ENCODE results near the gene VAMP4. TPM values are rescaled to one million over a fixed set of nuclear protein-coding genes. Genes with fewer than 3 reads are reported as not detected.

VAMP4 gene
- polyA plus RNA-seq, 1 of the 3 experiments (the other 2 are of a cell fraction), result 2.5 TPM

DNA sequence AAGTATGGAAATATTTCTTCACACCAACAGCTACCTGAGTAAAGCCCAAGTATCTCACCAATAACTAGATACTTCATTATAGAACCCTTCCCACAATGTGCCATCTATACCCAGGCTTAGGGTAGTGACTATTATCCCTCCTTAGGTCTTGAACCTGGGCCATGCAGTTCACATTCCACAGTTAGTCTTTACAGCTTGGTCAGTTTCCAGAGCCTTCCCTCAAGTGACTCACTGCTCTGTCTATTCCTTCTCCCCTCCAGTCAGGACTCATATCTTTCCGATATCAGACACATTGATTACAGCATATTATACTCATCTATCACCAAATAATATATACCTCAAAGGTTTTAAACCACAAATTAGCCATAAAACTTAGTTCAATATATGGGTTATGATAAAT, 23.6 kb downstream of the VAMP4 start:
- ChIA-PET CTCF (interaction anchor here (0.6 to 4.5 kb wide), 3 partner anchors 51 to 74 kb away, joined by 3 to 63 read pairs (median 3); partner anchors contain the start of gene METTL13), POLR2A (no interaction called here)
- Histone ChIP-seq H3K4me3 (ENCODE audit: low read depth in 2 of 2, low read length in 1 of 2) (no peak overlapping the region), H3K27me3 (ENCODE audit: insufficient read depth) (no peaks in the 10 kb centered on the region), H3K4me1 (ENCODE audit: control insufficient read depth in 1 of 2, insufficient read depth in 2 of 2, low read depth in 1 of 2, low read length in 1 of 2) (no peaks in the 10 kb centered on the region), H3K9me3 (0 out of 2 replicates have a peak, but pooled peaks cover 5% of the 10 kb centered on the region), H3K9ac (no peak overlapping the region), H3K36me3 (replicated peaks in 1 of 2; ENCODE audit: control insufficient read depth in 1 of 2, insufficient read depth in 2 of 2, low read length in 1 of 2) (peaks cover 5 to 7% of the 10 kb centered on the region in 2 experiments), H3K4me2 (no peak overlapping the region), H3K9me2 (no peaks in the 10 kb centered on the region), H3K27ac (ENCODE audit: low read depth in 2 of 2, low read length in 1 of 2) (no peak overlapping the region), H3K79me2 (ENCODE audit: insufficient read depth) (no peaks in the 10 kb centered on the region; the same call in 1 of the 2 replicates), H2AFZ (ENCODE audit: low read depth) (no peak overlapping the region), H4K20me1 (ENCODE audit: insufficient read depth) (no peaks in the 10 kb centered on the region), H3F3A (replicated peaks; ENCODE audit: insufficient read depth) (no peaks in the 10 kb centered on the region)
- no peak for DNase-seq
- no peak for TF ChIP-seq NFIC (IDR thresholded peaks at IDR 0.05; ENCODE audit: borderline replicate concordance)
- TF ChIP-seq GATA2 (CRISPR knock-in tag; IDR thresholded peaks at IDR 0.05), result no peak
- TF ChIP-seq MEF2A (IDR thresholded peaks at IDR 0.05; ENCODE audit: borderline replicate concordance, low read depth), result no peak
- no peak for TF ChIP-seq JUND (IDR thresholded peaks at IDR 0.05)
- TF ChIP-seq, protein P1, sequence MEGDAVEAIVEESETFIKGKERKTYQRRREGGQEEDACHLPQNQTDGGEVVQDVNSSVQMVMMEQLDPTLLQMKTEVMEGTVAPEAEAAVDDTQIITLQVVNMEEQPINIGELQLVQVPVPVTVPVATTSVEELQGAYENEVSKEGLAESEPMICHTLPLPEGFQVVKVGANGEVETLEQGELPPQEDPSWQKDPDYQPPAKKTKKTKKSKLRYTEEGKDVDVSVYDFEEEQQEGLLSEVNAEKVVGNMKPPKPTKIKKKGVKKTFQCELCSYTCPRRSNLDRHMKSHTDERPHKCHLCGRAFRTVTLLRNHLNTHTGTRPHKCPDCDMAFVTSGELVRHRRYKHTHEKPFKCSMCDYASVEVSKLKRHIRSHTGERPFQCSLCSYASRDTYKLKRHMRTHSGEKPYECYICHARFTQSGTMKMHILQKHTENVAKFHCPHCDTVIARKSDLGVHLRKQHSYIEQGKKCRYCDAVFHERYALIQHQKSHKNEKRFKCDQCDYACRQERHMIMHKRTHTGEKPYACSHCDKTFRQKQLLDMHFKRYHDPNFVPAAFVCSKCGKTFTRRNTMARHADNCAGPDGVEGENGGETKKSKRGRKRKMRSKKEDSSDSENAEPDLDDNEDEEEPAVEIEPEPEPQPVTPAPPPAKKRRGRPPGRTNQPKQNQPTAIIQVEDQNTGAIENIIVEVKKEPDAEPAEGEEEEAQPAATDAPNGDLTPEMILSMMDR (IDR thresholded peaks at IDR 0.05), result no peak
- TF ChIP-seq RFX5 (IDR thresholded peaks at IDR 0.05; ENCODE audit: low read length), result no peak
- TF ChIP-seq, protein P2, sequence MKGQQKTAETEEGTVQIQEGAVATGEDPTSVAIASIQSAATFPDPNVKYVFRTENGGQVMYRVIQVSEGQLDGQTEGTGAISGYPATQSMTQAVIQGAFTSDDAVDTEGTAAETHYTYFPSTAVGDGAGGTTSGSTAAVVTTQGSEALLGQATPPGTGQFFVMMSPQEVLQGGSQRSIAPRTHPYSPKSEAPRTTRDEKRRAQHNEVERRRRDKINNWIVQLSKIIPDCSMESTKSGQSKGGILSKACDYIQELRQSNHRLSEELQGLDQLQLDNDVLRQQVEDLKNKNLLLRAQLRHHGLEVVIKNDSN (IDR thresholded peaks at IDR 0.05; ENCODE audit: borderline replicate concordance, low read depth), result no peak
- TF ChIP-seq, protein P3, sequence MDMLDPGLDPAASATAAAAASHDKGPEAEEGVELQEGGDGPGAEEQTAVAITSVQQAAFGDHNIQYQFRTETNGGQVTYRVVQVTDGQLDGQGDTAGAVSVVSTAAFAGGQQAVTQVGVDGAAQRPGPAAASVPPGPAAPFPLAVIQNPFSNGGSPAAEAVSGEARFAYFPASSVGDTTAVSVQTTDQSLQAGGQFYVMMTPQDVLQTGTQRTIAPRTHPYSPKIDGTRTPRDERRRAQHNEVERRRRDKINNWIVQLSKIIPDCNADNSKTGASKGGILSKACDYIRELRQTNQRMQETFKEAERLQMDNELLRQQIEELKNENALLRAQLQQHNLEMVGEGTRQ (IDR thresholded peaks at IDR 0.05; ENCODE audit: borderline replicate concordance, low read depth, low read length), result no peak
- TF ChIP-seq EP300 (IDR thresholded peaks at IDR 0.05; ENCODE audit: borderline replicate concordance in 1 of 2, low read depth in 1 of 2, low read length in 1 of 2), result no peak
- TF ChIP-seq RXRA (IDR thresholded peaks at IDR 0.05; ENCODE audit: borderline replicate concordance, low read depth), result no peak
- 93% methylated on average over 1 of the region's 1 CpG for WGBS (ENCODE audit: low lambda C conversion rate)

DNA sequence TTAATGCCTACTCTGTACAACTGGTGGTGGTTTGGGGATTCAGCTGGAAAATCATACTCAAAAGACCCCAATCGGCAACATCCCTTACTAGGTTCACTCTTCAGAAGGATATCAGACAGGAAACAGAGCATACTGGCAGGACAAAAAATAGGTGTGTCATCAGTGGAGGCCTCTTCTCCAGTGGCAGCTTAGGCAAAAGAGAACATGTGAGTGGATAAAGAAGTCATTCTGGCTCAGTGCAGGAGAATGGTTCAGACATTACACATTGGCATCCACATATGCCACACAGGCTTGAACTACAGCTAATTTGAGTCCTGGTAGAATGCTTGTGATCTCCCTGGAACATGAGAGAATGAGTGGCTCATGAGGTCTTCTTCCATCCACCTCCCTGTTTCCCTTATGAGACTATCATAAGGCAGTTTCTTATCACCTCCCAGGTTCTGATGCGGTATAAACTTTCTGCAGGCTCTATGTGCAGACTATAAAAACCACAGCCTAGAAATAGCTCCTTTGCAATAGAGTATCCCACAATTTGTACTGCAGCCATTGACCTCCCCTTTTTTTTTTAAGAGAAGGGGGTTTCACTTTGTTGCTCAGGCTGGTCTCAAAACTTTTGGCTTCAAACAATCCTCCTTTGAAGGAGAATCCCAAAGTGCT, 24.7 kb downstream of the VAMP4 start:
- no peaks in the 10 kb centered on the region for H3K27me3 ChIP-seq (ENCODE audit: insufficient read depth)
- ChIA-PET POLR2A (no interaction called here), CTCF (interaction anchor here (1.0 to 4.5 kb wide), 4 partner anchors 13 to 232 kb away, joined by 3 to 63 read pairs (median 10); partner anchors contain the start of gene PRRC2C)
- no peak overlapping the region for H3K27ac ChIP-seq (ENCODE audit: low read depth in 2 of 2, low read length in 1 of 2)
- no peak for DNase-seq
- no peaks in the 10 kb centered on the region for H3K9me3 ChIP-seq
- no peak overlapping the region for H3K4me3 ChIP-seq (ENCODE audit: low read depth in 2 of 2, low read length in 1 of 2)
- no peak overlapping the region for H2AFZ ChIP-seq (ENCODE audit: low read depth)
- H3K9ac ChIP-seq, result no peak overlapping the region
- TF ChIP-seq TEAD4 (IDR thresholded peaks at IDR 0.05; ENCODE audit: borderline replicate concordance, insufficient read depth) (no peak), EP300 (IDR thresholded peaks at IDR 0.05; ENCODE audit: borderline replicate concordance in 1 of 2, low read depth in 1 of 2, low read length in 1 of 2) (no peak), SMC3 (IDR thresholded peaks at IDR 0.05; ENCODE audit: low read depth, low read length) (no peak)
- H3K4me1 ChIP-seq (ENCODE audit: control insufficient read depth in 1 of 2, insufficient read depth in 2 of 2, low read depth in 1 of 2, low read length in 1 of 2), result no peaks in the 10 kb centered on the region
- no peaks in the 10 kb centered on the region; the same call in 1 of the 2 replicates for H3K79me2 ChIP-seq (ENCODE audit: insufficient read depth)
- WGBS (ENCODE audit: low lambda C conversion rate), result 79% methylated on average over 2 of the region's 2 CpGs
- no peaks in the 10 kb centered on the region for H4K20me1 ChIP-seq (ENCODE audit: insufficient read depth)
- H3K9me2 ChIP-seq, result no peaks in the 10 kb centered on the region
- H3F3A ChIP-seq (replicated peaks; ENCODE audit: insufficient read depth), result no peaks in the 10 kb centered on the region
- peaks cover 0 to 7% of the 10 kb centered on the region in 2 experiments for H3K36me3 ChIP-seq (replicated peaks in 1 of 2; ENCODE audit: control insufficient read depth in 1 of 2, insufficient read depth in 2 of 2, low read length in 1 of 2)
- no peak overlapping the region for H3K4me2 ChIP-seq
